IMR-90 (cell line): ENCODE results near the gene THADA. TPM values are rescaled to one million over a fixed set of nuclear protein-coding genes. Genes with fewer than 3 reads are reported as not detected.

Experiments
- ATAC-seq: fragments of 200-7000 bp; cut with Tn5 transposase; 2 replicates; pipeline ENCODE4 v1.9.1; 2020; ENCODE audit warnings: low read depth, mild to moderate bottlenecking, moderate library complexity
- BruUV-seq: library from RNA; stranded (reverse); fragments of 400-500 nt; replicated peaks from 2 replicates; lab custom pipeline; 2021; lab: Mats Ljungman, UMichigan
- CTCF ChIA-PET: fragments of 300-600 bp; formaldehyde crosslinking; extraction: SDS; loops from one replicate; lab custom pipeline; 2021; ENCODE audit warnings: antibody characterized with exemption; lab: Yijun Ruan, JAX
- POLR2A ChIA-PET: fragments of 300-600 bp; sonication (Branson Sonifier 250); formaldehyde crosslinking; loops from one replicate; lab custom pipeline; 2022; ENCODE audit warnings: antibody characterized with exemption; ENCODE audit not compliant: unreplicated experiment; lab: Charles Lee
- DNase-seq: peaks from one replicate; pipeline ENCODE4 v3.0.0; 2013
- H2AFZ ChIP-seq: replicated peaks from 2 replicates; pipeline ENCODE3; 2013; ENCODE audit warnings: low read length, mild to moderate bottlenecking; ENCODE audit not compliant: poor library complexity
- H2AK5ac ChIP-seq: 2 replicates; pipeline ENCODE4 v1.6.1; 2013; ENCODE audit warnings: low read depth, low read length, inconsistent platforms
- H2AK9ac ChIP-seq: replicated peaks from 2 replicates; pipeline ENCODE3; 2013; ENCODE audit warnings: mild to moderate bottlenecking, low read depth, low read length, moderate library complexity; ENCODE audit not compliant: poor library complexity
- H2BK120ac ChIP-seq: 2 replicates; pipeline ENCODE4 v1.6.1; 2013; ENCODE audit warnings: low read depth, low read length, inconsistent platforms
- H2BK15ac ChIP-seq: 3 replicates; pipeline ENCODE4 v1.6.1; 2013; ENCODE audit warnings: low read depth, low read length, inconsistent platforms
- H2BK20ac ChIP-seq: 2 replicates; pipeline ENCODE4 v1.6.1; 2013; ENCODE audit warnings: low read depth, mild to moderate bottlenecking, inconsistent platforms, low read length, moderate library complexity
- H2BK5ac ChIP-seq: 2 replicates; pipeline ENCODE4 v1.6.1; 2013; ENCODE audit warnings: mild to moderate bottlenecking, low read depth, low read length, inconsistent platforms; ENCODE audit not compliant: poor library complexity, severe bottlenecking
- H3K14ac ChIP-seq: replicated peaks from 2 replicates; pipeline ENCODE4 v1.6.1; 2013; ENCODE audit warnings: low read depth, low read length, inconsistent platforms
- H3K18ac ChIP-seq: 2 replicates; pipeline ENCODE4 v1.6.1; 2013; ENCODE audit warnings: low read depth, low read length, control low read depth
- H3K23ac ChIP-seq: 2 replicates; pipeline ENCODE4 v1.6.1; 2013; ENCODE audit warnings: low read depth, low read length, inconsistent platforms
- H3K27ac ChIP-seq: 2 replicates; pipeline ENCODE4 v1.5.1; 2013; ENCODE audit warnings: mild to moderate bottlenecking, control low read depth, low read length; ENCODE audit not compliant: insufficient read depth
- H3K27me3 ChIP-seq: 2 replicates; pipeline ENCODE4 v1.6.1; 2013; ENCODE audit warnings: low read length; ENCODE audit not compliant: control insufficient read depth, insufficient read depth
- H3K36me3 ChIP-seq: 2 replicates; pipeline ENCODE4 v1.6.1; 2013; ENCODE audit warnings: low read length, mixed read lengths; ENCODE audit not compliant: control insufficient read depth, insufficient read depth
- H3K4ac ChIP-seq: 2 replicates; pipeline ENCODE4 v1.6.1; 2013; ENCODE audit warnings: low read depth, low read length, inconsistent platforms
- H3K4me1 ChIP-seq: 2 replicates; pipeline ENCODE4 v1.6.1; 2013; ENCODE audit warnings: low read length, mixed read lengths; ENCODE audit not compliant: control insufficient read depth, insufficient read depth
- H3K4me2 ChIP-seq: 2 replicates; pipeline ENCODE4 v1.6.1; 2013; ENCODE audit warnings: low read depth, mild to moderate bottlenecking, control low read depth, low read length, moderate library complexity
- H3K4me3 ChIP-seq: 2 replicates; pipeline ENCODE4 v1.5.1; 2013; ENCODE audit warnings: low read depth, mild to moderate bottlenecking, control low read depth, low read length, moderate library complexity; ENCODE audit not compliant: insufficient read depth
- H3K56ac ChIP-seq: 2 replicates; pipeline ENCODE4 v1.6.1; 2013; ENCODE audit warnings: low read length, inconsistent platforms; ENCODE audit not compliant: insufficient read depth; ENCODE audit errors: extremely low read depth
- H3K79me1 ChIP-seq, 2 experiments: 2 replicates each; pipeline ENCODE4 v1.6.1; 2013; ENCODE audit warnings: low read length in 2 of 2, inconsistent platforms in 1 of 2, low read depth in 1 of 2
- H3K9ac ChIP-seq: 2 replicates; pipeline ENCODE4 v1.6.1; 2013; ENCODE audit warnings: low read depth, low read length, control low read depth
- H3K9me1 ChIP-seq: 2 replicates; pipeline ENCODE4 v1.6.1; 2013; ENCODE audit warnings: low read length, inconsistent platforms; ENCODE audit not compliant: insufficient read depth
- H3K9me3 ChIP-seq: 2 replicates; pipeline ENCODE4 v1.6.1; 2013; ENCODE audit warnings: low read length; ENCODE audit not compliant: control insufficient read depth, insufficient read depth
- H4K20me1 ChIP-seq: 2 replicates; pipeline ENCODE4 v1.6.1; 2013; ENCODE audit warnings: low read length, inconsistent platforms; ENCODE audit not compliant: insufficient read depth
- H4K5ac ChIP-seq: 2 replicates; pipeline ENCODE4 v1.6.1; 2013; ENCODE audit warnings: mild to moderate bottlenecking, low read depth, low read length, control low read depth
- H4K8ac ChIP-seq, 2 experiments: 2 replicates each; pipeline ENCODE4 v1.6.1; 2013; ENCODE audit warnings: low read depth in 2 of 2, low read length in 2 of 2, control low read depth in 1 of 2, inconsistent platforms in 1 of 2
- H4K91ac ChIP-seq: 2 replicates; pipeline ENCODE4 v1.6.1; 2013; ENCODE audit warnings: low read depth, low read length, inconsistent platforms; ENCODE audit not compliant: insufficient read depth
- BHLHE40 ChIP-seq: fragments of 150-350 bp; IDR thresholded peaks from 2 replicates; pipeline ENCODE4 v1.6.1; 2016; ENCODE audit warnings: mild to moderate bottlenecking, low read depth, low read length
- CHD1 ChIP-seq: IDR thresholded peaks from 2 replicates; pipeline ENCODE4 v1.6.1; 2012; ENCODE audit warnings: low read depth, low read length, improper control_type of control experiment
- ELK1 ChIP-seq: fragments of 150-350 bp; IDR thresholded peaks from 2 replicates; pipeline ENCODE4 v1.6.1; 2016; ENCODE audit warnings: low read depth, mild to moderate bottlenecking, low read length, moderate library complexity, borderline replicate concordance
- FOS ChIP-seq: fragments of 150-350 bp; IDR thresholded peaks from 2 replicates; pipeline ENCODE4 v1.6.1; 2016; ENCODE audit warnings: low read depth, low read length
- MAFK ChIP-seq: IDR thresholded peaks from 2 replicates; pipeline ENCODE4 v1.6.1; 2012; ENCODE audit warnings: low read depth, low read length, improper control_type of control experiment
- MAZ ChIP-seq: IDR thresholded peaks from 2 replicates; pipeline ENCODE4 v1.6.1; 2012; ENCODE audit warnings: low read depth, mild to moderate bottlenecking, low read length, improper control_type of control experiment, moderate library complexity, borderline replicate concordance
- MXI1 ChIP-seq: IDR thresholded peaks from 2 replicates; pipeline ENCODE4 v1.6.1; 2012; ENCODE audit warnings: low read depth, mild to moderate bottlenecking, low read length, moderate library complexity, borderline replicate concordance
- POLR2A ChIP-seq: IDR thresholded peaks from 2 replicates; pipeline ENCODE4 v1.6.1; 2012; ENCODE audit warnings: mild to moderate bottlenecking, low read depth, low read length
- RAD21 ChIP-seq: IDR thresholded peaks from 2 replicates; pipeline ENCODE4 v1.6.1; 2012; ENCODE audit warnings: low read length, improper control_type of control experiment
- RFX5 ChIP-seq: IDR thresholded peaks from 2 replicates; pipeline ENCODE4 v1.8.0; 2012; ENCODE audit warnings: low read depth, mild to moderate bottlenecking, low read length, moderate library complexity
- SMC3 ChIP-seq: fragments of 150-350 bp; IDR thresholded peaks from 2 replicates; pipeline ENCODE4 v1.6.1; 2016; ENCODE audit warnings: low read depth, mild to moderate bottlenecking, antibody characterized with exemption, low read length, moderate library complexity
- WGBS, 2 experiments: methylation state at CpG; one replicate each; pipeline versions ENCODE4 v1.1.5 to v1.1.7; 2013; ENCODE audit warnings: missing lambda C conversion rate in 2 of 2; ENCODE audit not compliant: insufficient read length in 1 of 2; ENCODE audit errors: extremely low coverage in 2 of 2; 5-methylcytosine and 5-hydroxymethylcytosine counted together
- dilution Hi-C: fragments of 300-500 bp; cut with HindIII; formaldehyde crosslinking; loops from one replicate; pipeline ENCODE4 v1.14.3; 2018; ENCODE audit warnings: low sequenced_read_pairs; ENCODE audit not compliant: unreplicated experiment
- in situ Hi-C: fragments of 300-500 bp; cut with MboI; formaldehyde crosslinking; loops from 3 replicates; pipeline ENCODE4 v1.14.3; 2019; ENCODE audit warnings: low sequenced_read_pairs, inconsistent platforms, mixed read lengths
- intact Hi-C: fragments of 100-400 bp; cut with micrococcal nuclease; formaldehyde crosslinking; loops from 2 replicates; pipeline ENCODE4 v1.10.0; 2022
- polyA plus RNA-seq, 3 experiments: library from polyadenylated mRNA; depleted of rRNA; stranded (reverse); fragments of >200 nt; gene quantifications; 2 replicates each; pipeline ENCODE4 v1.2.3, GENCODE V29; 2012; ENCODE audit warnings: low replicate concordance in 1 of 3
- total RNA-seq: library from RNA; depleted of rRNA; stranded (reverse); fragments of >200 nt; gene quantifications from 2 replicates; pipeline ENCODE4 v1.2.3, GENCODE V29; 2012
- TF ChIP-seq, protein P1 (sequence below): conservative IDR thresholded peaks from 2 replicates; pipeline ENCODE4 v1.5.1; 2012; ENCODE audit warnings: mild to moderate bottlenecking, low read depth, low read length, improper control_type of control experiment
- TF ChIP-seq, protein P2 (sequence below): fragments of 150-350 bp; IDR thresholded peaks from 2 replicates; pipeline ENCODE4 v1.6.1; 2017; ENCODE audit warnings: mild to moderate bottlenecking, antibody characterized with exemption, low read length, low read depth

The THADA gene
- total and polyA plus RNA-seq, 2 of the 4 experiments (the other 2 are of a cell fraction), result 10.5 to 21.3 TPM

- Histone ChIP-seq H3K27ac (no peak overlapping the region), H2BK5ac (no peak overlapping the region), H3K23ac (no peak overlapping the region), H3K18ac (no peak overlapping the region), H3K27me3 (no peaks in the 10 kb centered on the region), H4K20me1 (no peaks in the 10 kb centered on the region), H3K4me2 (no peak overlapping the region), H3K4ac (no peak overlapping the region), H3K56ac (no peak overlapping the region), H4K8ac (no peak overlapping the region), H4K5ac (no peak overlapping the region), H2BK20ac (no peak overlapping the region), H3K4me1 (peaks cover 2% of the 10 kb centered on the region; the same call in 1 of the 2 replicates), H3K9me1 (no peaks in the 10 kb centered on the region), H2AK9ac (no peak overlapping the region), H2BK15ac (no peak overlapping the region), H3K14ac (no peak overlapping the region), H2BK120ac (no peak overlapping the region), H2AFZ (no peak overlapping the region), H2AK5ac (no peak overlapping the region), H4K91ac (no peak overlapping the region), H3K36me3 (no peaks in the 10 kb centered on the region), H3K9me3 (no peaks in the 10 kb centered on the region), H3K4me3 (no peak overlapping the region), H3K79me1 (no peaks in the 10 kb centered on the region), H3K9ac (no peak overlapping the region)
- TF ChIP-seq SMC3 (peak; percentile 53), MAZ (no peak), MXI1 (no peak), RAD21 (peak; percentile 59), FOS (no peak), POLR2A (no peak), ELK1 (no peak), BHLHE40 (no peak), CHD1 (no peak), RFX5 (no peak), MAFK (no peak)
- TF ChIP-seq, protein P1, sequence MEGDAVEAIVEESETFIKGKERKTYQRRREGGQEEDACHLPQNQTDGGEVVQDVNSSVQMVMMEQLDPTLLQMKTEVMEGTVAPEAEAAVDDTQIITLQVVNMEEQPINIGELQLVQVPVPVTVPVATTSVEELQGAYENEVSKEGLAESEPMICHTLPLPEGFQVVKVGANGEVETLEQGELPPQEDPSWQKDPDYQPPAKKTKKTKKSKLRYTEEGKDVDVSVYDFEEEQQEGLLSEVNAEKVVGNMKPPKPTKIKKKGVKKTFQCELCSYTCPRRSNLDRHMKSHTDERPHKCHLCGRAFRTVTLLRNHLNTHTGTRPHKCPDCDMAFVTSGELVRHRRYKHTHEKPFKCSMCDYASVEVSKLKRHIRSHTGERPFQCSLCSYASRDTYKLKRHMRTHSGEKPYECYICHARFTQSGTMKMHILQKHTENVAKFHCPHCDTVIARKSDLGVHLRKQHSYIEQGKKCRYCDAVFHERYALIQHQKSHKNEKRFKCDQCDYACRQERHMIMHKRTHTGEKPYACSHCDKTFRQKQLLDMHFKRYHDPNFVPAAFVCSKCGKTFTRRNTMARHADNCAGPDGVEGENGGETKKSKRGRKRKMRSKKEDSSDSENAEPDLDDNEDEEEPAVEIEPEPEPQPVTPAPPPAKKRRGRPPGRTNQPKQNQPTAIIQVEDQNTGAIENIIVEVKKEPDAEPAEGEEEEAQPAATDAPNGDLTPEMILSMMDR, result peak; percentile 64
- TF ChIP-seq, protein P2, sequence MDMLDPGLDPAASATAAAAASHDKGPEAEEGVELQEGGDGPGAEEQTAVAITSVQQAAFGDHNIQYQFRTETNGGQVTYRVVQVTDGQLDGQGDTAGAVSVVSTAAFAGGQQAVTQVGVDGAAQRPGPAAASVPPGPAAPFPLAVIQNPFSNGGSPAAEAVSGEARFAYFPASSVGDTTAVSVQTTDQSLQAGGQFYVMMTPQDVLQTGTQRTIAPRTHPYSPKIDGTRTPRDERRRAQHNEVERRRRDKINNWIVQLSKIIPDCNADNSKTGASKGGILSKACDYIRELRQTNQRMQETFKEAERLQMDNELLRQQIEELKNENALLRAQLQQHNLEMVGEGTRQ, result no peak
- BruUV-seq, result no TSS peak
- ChIA-PET POLR2A (no interaction called here), CTCF (interaction anchor here (0.6 kb wide), 1 partner anchor 12 kb away, joined by 3 read pairs; no protein-coding TSS in a partner anchor)
- DNase-seq (peak; percentile 44), ATAC-seq (peak; percentile 76)
- no CpG with 5 or more reads among the region's 6 CpGs for WGBS, 2 experiments
- in situ Hi-C loops (no loop called here), dilution Hi-C loops (no loop called here), intact Hi-C loops (loop anchor here (1.0 to 2.0 kb wide), 2 partner anchors 663 to 780 kb away; no protein-coding TSS in a partner anchor)
Observed at GRCh38 chr2:43609290-43609918, 13.6 kb upstream of the THADA start.
